HepG2 (cell line): ENCODE measurements around the gene CABLES2. TPM values are rescaled to one million over a fixed set of nuclear protein-coding genes. Genes with fewer than 3 reads are reported as not detected.

Experiments used
- ADNP ChIP-seq: sonication (generic); formaldehyde crosslinking; IDR thresholded peaks from 2 replicates; pipeline ENCODE4 v1.4.0; 2020; ENCODE audit warnings: missing genetic modification reagents
- DMTF1 ChIP-seq: sonication (generic); formaldehyde crosslinking; IDR thresholded peaks from 2 replicates; pipeline ENCODE4 v1.4.0; 2020; ENCODE audit warnings: mild to moderate bottlenecking, missing genetic modification reagents
- FOXP1 ChIP-seq, 2 experiments: fragments of 450-650 bp in 1 of 2; IDR thresholded peaks; 2 replicates each; pipeline ENCODE4 v1.6.1; 2017 to 2018; ENCODE audit warnings: antibody characterized with exemption in 1 of 2
- HES4 ChIP-seq: sonication (generic); formaldehyde crosslinking; IDR thresholded peaks from 2 replicates; pipeline ENCODE4 v1.9.0; 2021; ENCODE audit warnings: mild to moderate bottlenecking, missing genetic modification reagents, borderline replicate concordance
- KLF13 ChIP-seq: sonication (generic); formaldehyde crosslinking; IDR thresholded peaks from 2 replicates; pipeline ENCODE4 v1.4.0; 2020; ENCODE audit warnings: mild to moderate bottlenecking, missing genetic modification reagents
- MATR3 ChIP-seq: sonication (generic); formaldehyde crosslinking; IDR thresholded peaks from 2 replicates; pipeline ENCODE4 v1.4.0; 2020; ENCODE audit warnings: missing genetic modification reagents
- MIER3 ChIP-seq: IDR thresholded peaks from 2 replicates; pipeline ENCODE4 v1.6.1; 2016; ENCODE audit warnings: missing compliant biosample characterization, borderline replicate concordance
- MYPOP ChIP-seq: sonication (generic); formaldehyde crosslinking; IDR thresholded peaks from 2 replicates; pipeline ENCODE4 v1.8.1; 2023; ENCODE audit warnings: mild to moderate bottlenecking, moderate library complexity, missing genetic modification reagents
- NFE2L2 ChIP-seq: fragments of 150-350 bp; IDR thresholded peaks from 2 replicates; pipeline ENCODE4 v1.6.1; 2014; ENCODE audit warnings: low read length
- PCBP2 ChIP-seq: fragments of 200-400 bp; formaldehyde crosslinking; optimal IDR thresholded peaks from 2 replicates; pipeline ENCODE3; 2018; ENCODE audit warnings: low read length, low read depth; ENCODE audit not compliant: poor library complexity, severe bottlenecking
- RBAK ChIP-seq: sonication (generic); formaldehyde crosslinking; IDR thresholded peaks from 2 replicates; pipeline ENCODE4 v1.5.1; 2020; ENCODE audit warnings: mild to moderate bottlenecking, missing genetic modification reagents
- RCOR2 ChIP-seq: IDR thresholded peaks from 2 replicates; pipeline ENCODE4 v1.6.1; 2016; ENCODE audit warnings: missing biosample characterization, missing genetic modification reagents
- SALL1 ChIP-seq: sonication (generic); formaldehyde crosslinking; IDR thresholded peaks from 2 replicates; pipeline ENCODE4 v1.8.0; 2022; ENCODE audit warnings: mild to moderate bottlenecking, missing genetic modification reagents
- SALL2 ChIP-seq: sonication (generic); formaldehyde crosslinking; IDR thresholded peaks from 2 replicates; pipeline ENCODE4 v1.8.1; 2023; ENCODE audit warnings: mild to moderate bottlenecking, missing genetic modification reagents, inconsistent platforms
- THYN1 ChIP-seq: sonication (generic); formaldehyde crosslinking; IDR thresholded peaks from 2 replicates; pipeline ENCODE4 v1.8.1; 2023; ENCODE audit warnings: low read depth, mild to moderate bottlenecking, moderate library complexity, missing genetic modification reagents, borderline replicate concordance
- U2AF1 ChIP-seq: fragments of 200-400 bp; formaldehyde crosslinking; optimal IDR thresholded peaks from 2 replicates; pipeline ENCODE3; 2017; ENCODE audit warnings: mild to moderate bottlenecking, low read depth, low read length
- ZMAT5 ChIP-seq: sonication (generic); formaldehyde crosslinking; IDR thresholded peaks from 2 replicates; pipeline ENCODE4 v1.5.0; 2020; ENCODE audit warnings: mild to moderate bottlenecking, low read depth, missing genetic modification reagents, borderline replicate concordance
- ZNF350 ChIP-seq: sonication (generic); formaldehyde crosslinking; IDR thresholded peaks from 2 replicates; pipeline ENCODE4 v1.4.0; 2020; ENCODE audit warnings: mild to moderate bottlenecking, low read depth, missing genetic modification reagents, borderline replicate concordance
- ZNF569 ChIP-seq: sonication (generic); formaldehyde crosslinking; IDR thresholded peaks from 2 replicates; pipeline ENCODE4 v1.5.0; 2020; ENCODE audit warnings: mild to moderate bottlenecking, missing genetic modification reagents, moderate library complexity, borderline replicate concordance
- ZSCAN30 ChIP-seq: sonication (generic); formaldehyde crosslinking; IDR thresholded peaks from 2 replicates; pipeline ENCODE4 v1.5.0; 2020; ENCODE audit warnings: mild to moderate bottlenecking, missing genetic modification reagents
- polyA plus RNA-seq, 8 experiments: library from polyadenylated mRNA; depleted of rRNA in 3 of 8; stranded (reverse) in 7 of 8; unstranded in 1 of 8; fragments of >200 nt; fragmentation: Illumina TruSeq in 4 of 8; extraction: Trizol in 4 of 8; gene quantifications; 2 replicates each; pipeline versions ENCODE4 v1.2.1 to v1.2.3, GENCODE V29; 2011 to 2016; ENCODE audit warnings: low read depth in 4 of 8, missing spikeins in 1 of 8, mixed read lengths in 1 of 8; ENCODE audit not compliant: insufficient read depth in 1 of 8
- total RNA-seq, 5 experiments: library from RNA; depleted of rRNA; stranded (reverse); fragments of >200 nt; fragmentation: Illumina TruSeq; extraction: Trizol; gene quantifications; 2 replicates each; pipeline ENCODE4 v1.2.3, GENCODE V29; 2016; ENCODE audit warnings: low read depth in 1 of 5
- TF ChIP-seq, protein P1 (sequence below): sonication (generic); formaldehyde crosslinking; IDR thresholded peaks from 2 replicates; pipeline ENCODE4 v1.4.0; 2020; ENCODE audit warnings: mild to moderate bottlenecking, missing genetic modification reagents
- TF ChIP-seq, protein P2 (sequence below): sonication (generic); formaldehyde crosslinking; IDR thresholded peaks from 2 replicates; pipeline ENCODE4 v1.4.0; 2020; ENCODE audit warnings: mild to moderate bottlenecking, missing genetic modification reagents
- TF ChIP-seq, protein P3 (sequence below): sonication (generic); formaldehyde crosslinking; IDR thresholded peaks from 2 replicates; pipeline ENCODE4 v1.5.1; 2020; ENCODE audit warnings: missing genetic modification reagents, mild to moderate bottlenecking, borderline replicate concordance
- TF ChIP-seq, protein P4 (sequence below): sonication (generic); formaldehyde crosslinking; IDR thresholded peaks from 2 replicates; pipeline ENCODE4 v1.5.0; 2020; ENCODE audit warnings: missing genetic modification reagents, mild to moderate bottlenecking, borderline replicate concordance

The CABLES2 gene
- total and polyA plus RNA-seq, 2 of the 13 experiments (the other 11 are each of a cell fraction or from before 2014, with no cell fraction given): 5.2 to 9.7 TPM

GRCh38 chr20:62426699-62427131 lies 19.6 kb upstream of the CABLES2 start (continued):
- TF ChIP-seq ZNF350 (CRISPR knock-in tag) (0 out of 2 replicates have a peak, but pooled peaks have one; percentile 33), DMTF1 (CRISPR knock-in tag) (no peak), ZMAT5 (CRISPR knock-in tag) (no peak), THYN1 (CRISPR knock-in tag) (no peak), KLF13 (CRISPR knock-in tag) (0 out of 2 replicates have a peak, but pooled peaks have one; percentile 24), RCOR2 (CRISPR knock-in tag) (no peak), HES4 (CRISPR knock-in tag) (0 out of 2 replicates have a peak, but pooled peaks have one; percentile 27), RBAK (CRISPR knock-in tag) (0 out of 2 replicates have a peak, but pooled peaks have one; percentile 21), MATR3 (CRISPR knock-in tag) (no peak), SALL1 (CRISPR knock-in tag) (peak; percentile 35; the same call in 1 of the 2 replicates), ZNF569 (CRISPR knock-in tag) (no peak), ADNP (CRISPR knock-in tag) (no peak), MYPOP (CRISPR knock-in tag) (no peak), ZSCAN30 (CRISPR knock-in tag) (no peak), SALL2 (CRISPR knock-in tag) (no peak), NFE2L2 (no peak), PCBP2 (no peak), MIER3 (CRISPR knock-in tag) (no peak), U2AF1 (no peak), FOXP1 (IDR thresholded peaks at IDR 0.05) (no peak), FOXP1 (CRISPR knock-in tag; IDR thresholded peaks at IDR 0.05) (no peak)
- TF ChIP-seq, protein P1, sequence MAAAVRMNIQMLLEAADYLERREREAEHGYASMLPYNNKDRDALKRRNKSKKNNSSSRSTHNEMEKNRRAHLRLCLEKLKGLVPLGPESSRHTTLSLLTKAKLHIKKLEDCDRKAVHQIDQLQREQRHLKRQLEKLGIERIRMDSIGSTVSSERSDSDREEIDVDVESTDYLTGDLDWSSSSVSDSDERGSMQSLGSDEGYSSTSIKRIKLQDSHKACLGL (CRISPR knock-in tag): 0 out of 2 replicates have a peak, but pooled peaks have one; percentile 4
- TF ChIP-seq, protein P2, sequence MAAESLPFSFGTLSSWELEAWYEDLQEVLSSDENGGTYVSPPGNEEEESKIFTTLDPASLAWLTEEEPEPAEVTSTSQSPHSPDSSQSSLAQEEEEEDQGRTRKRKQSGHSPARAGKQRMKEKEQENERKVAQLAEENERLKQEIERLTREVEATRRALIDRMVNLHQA (CRISPR knock-in tag): no peak
- TF ChIP-seq, protein P3, sequence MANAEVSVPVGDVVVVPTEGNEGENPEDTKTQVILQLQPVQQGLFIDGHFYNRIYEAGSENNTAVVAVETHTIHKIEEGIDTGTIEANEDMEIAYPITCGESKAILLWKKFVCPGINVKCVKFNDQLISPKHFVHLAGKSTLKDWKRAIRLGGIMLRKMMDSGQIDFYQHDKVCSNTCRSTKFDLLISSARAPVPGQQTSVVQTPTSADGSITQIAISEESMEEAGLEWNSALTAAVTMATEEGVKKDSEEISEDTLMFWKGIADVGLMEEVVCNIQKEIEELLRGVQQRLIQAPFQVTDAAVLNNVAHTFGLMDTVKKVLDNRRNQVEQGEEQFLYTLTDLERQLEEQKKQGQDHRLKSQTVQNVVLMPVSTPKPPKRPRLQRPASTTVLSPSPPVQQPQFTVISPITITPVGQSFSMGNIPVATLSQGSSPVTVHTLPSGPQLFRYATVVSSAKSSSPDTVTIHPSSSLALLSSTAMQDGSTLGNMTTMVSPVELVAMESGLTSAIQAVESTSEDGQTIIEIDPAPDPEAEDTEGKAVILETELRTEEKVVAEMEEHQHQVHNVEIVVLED (CRISPR knock-in tag): no peak
- TF ChIP-seq, protein P4, sequence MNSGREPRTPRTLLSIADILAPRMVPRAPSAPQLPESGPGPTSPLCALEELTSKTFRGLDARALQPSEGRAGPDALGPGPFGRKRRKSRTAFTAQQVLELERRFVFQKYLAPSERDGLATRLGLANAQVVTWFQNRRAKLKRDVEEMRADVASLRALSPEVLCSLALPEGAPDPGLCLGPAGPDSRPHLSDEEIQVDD (CRISPR knock-in tag): no peak
